ENCODE data around the gene ZBTB40.

Gene ZBTB40

DNA sequence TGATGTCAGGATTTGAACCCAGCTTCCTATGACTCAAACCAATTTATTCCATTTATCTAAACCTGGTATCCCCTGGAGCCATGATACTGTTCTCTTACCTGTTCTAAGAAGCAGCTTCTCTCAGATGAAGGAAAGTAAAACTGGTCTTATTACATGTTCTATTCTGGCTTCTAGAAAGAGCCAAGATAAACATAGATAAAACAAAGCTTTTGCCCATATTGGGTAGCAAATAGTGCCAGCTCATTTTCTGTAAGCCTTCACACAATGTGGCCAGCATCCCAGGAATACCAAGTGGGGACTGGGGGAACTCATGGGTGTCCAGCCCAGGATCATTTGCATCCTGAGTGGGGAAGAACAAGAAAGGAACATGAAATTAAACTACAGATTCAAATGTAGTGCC, 58.2 kb downstream of the ZBTB40 start:
- POLR2A ChIA-PET, result no interaction called here
- CTCF ChIA-PET, result no interaction called here
- Histone ChIP-seq H3K4me3 (ENCODE audit: low read depth, low read length) (no peak overlapping the region), H3K36me3 (ENCODE audit: control insufficient read depth in 2 of 2, insufficient read depth in 1 of 2, low read length in 2 of 2) (peaks cover 0 to 69% of the 10 kb centered on the region in 2 experiments; a peak in 2 of 3 replicates), H3K9me3 (ENCODE audit: control insufficient read depth, insufficient read depth, low read depth, low read length) (no peaks in the 10 kb centered on the region), H3K4me1 (ENCODE audit: control insufficient read depth, insufficient read depth, low read length) (peaks cover 5% of the 10 kb centered on the region; the same call in 1 of the 2 replicates), H3K27ac (ENCODE audit: extremely low read depth, low read depth, low read length) (no peak overlapping the region)
- no peak for TF ChIP-seq SP7 (tag by site-specific recombination; IDR thresholded peaks at IDR 0.05)
- TF ChIP-seq, protein P1, sequence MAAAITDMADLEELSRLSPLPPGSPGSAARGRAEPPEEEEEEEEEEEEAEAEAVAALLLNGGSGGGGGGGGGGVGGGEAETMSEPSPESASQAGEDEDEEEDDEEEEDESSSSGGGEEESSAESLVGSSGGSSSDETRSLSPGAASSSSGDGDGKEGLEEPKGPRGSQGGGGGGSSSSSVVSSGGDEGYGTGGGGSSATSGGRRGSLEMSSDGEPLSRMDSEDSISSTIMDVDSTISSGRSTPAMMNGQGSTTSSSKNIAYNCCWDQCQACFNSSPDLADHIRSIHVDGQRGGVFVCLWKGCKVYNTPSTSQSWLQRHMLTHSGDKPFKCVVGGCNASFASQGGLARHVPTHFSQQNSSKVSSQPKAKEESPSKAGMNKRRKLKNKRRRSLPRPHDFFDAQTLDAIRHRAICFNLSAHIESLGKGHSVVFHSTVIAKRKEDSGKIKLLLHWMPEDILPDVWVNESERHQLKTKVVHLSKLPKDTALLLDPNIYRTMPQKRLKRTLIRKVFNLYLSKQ (tag by site-specific recombination; IDR thresholded peaks at IDR 0.05; ENCODE audit: borderline replicate concordance), result no peak
- TF ChIP-seq, protein P2, sequence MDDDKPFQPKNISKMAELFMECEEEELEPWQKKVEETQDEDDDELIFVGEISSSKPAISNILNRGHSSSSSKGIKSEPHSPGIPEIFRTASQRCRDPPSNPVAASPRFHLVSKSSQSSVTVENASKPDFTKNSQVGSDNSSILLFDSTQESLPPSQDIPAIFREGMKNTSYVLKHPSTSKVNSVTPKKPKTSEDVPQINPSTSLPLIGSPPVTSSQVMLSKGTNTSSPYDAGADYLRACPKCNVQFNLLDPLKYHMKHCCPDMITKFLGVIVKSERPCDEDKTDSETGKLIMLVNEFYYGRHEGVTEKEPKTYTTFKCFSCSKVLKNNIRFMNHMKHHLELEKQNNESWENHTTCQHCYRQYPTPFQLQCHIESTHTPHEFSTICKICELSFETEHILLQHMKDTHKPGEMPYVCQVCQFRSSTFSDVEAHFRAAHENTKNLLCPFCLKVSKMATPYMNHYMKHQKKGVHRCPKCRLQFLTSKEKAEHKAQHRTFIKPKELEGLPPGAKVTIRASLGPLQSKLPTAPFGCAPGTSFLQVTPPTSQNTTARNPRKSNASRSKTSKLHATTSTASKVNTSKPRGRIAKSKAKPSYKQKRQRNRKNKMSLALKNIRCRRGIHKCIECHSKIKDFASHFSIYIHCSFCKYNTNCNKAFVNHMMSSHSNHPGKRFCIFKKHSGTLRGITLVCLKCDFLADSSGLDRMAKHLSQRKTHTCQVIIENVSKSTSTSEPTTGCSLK (tag by site-specific recombination; IDR thresholded peaks at IDR 0.05), result no peak

DNA sequence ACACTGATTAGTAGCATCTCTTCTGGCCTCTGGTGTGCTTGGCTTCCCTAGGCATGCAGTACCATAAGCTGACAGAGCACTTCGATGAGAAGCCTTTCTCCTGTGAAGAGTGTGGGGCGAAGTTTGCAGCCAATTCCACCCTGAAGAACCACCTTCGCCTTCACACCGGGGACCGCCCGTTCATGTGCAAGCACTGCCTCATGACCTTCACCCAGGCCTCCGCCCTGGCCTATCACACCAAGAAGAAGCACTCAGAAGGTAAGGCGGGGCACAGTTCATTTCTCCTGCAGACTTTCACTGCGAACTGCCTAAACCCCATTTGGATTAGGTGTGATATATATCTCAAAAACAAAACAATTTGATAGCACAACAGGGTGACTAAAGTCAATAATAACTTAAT, 61.2 kb downstream of the ZBTB40 start:
- Histone ChIP-seq H3K4me1 (ENCODE audit: control insufficient read depth, insufficient read depth, low read length) (peaks cover 5% of the 10 kb centered on the region; the same call in 1 of the 2 replicates), H3K9me3 (ENCODE audit: control insufficient read depth, insufficient read depth, low read depth, low read length) (no peaks in the 10 kb centered on the region), H3K4me3 (ENCODE audit: low read depth, low read length) (no peak overlapping the region), H3K36me3 (ENCODE audit: control insufficient read depth in 2 of 2, insufficient read depth in 1 of 2, low read length in 2 of 2) (peaks cover 0 to 94% of the 10 kb centered on the region in 2 experiments; a peak in 2 of 3 replicates), H3K27ac (ENCODE audit: extremely low read depth, low read depth, low read length) (no peak overlapping the region)
- no peak for TF ChIP-seq ZNF561 (tag by site-specific recombination; IDR thresholded peaks at IDR 0.05; ENCODE audit: borderline replicate concordance)
- no peak for TF ChIP-seq ZNF76 (tag by site-specific recombination; IDR thresholded peaks at IDR 0.05; ENCODE audit: borderline replicate concordance, low read depth)
- no peak for TF ChIP-seq ZNF654 (tag by site-specific recombination; IDR thresholded peaks at IDR 0.05; ENCODE audit: low read depth)
- no peak for TF ChIP-seq IKZF3 (tag by site-specific recombination; IDR thresholded peaks at IDR 0.05)
- no peak for TF ChIP-seq ZBTB20 (tag by site-specific recombination; IDR thresholded peaks at IDR 0.05)
- TF ChIP-seq BCL11B (tag by site-specific recombination; IDR thresholded peaks at IDR 0.05; ENCODE audit: low read depth), result no peak
- TF ChIP-seq ZNF202 (tag by site-specific recombination; IDR thresholded peaks at IDR 0.05; ENCODE audit: borderline replicate concordance), result no peak
- no peak for TF ChIP-seq SP7 (tag by site-specific recombination; IDR thresholded peaks at IDR 0.05)
- no peak for TF ChIP-seq ZNF830 (tag by site-specific recombination; IDR thresholded peaks at IDR 0.05; ENCODE audit: low read depth)
- ChIA-PET CTCF (interaction anchor here (1.5 kb wide), 1 partner anchor 14 kb away, joined by 4 read pairs; no protein-coding TSS in a partner anchor), POLR2A (no interaction called here)

DNA sequence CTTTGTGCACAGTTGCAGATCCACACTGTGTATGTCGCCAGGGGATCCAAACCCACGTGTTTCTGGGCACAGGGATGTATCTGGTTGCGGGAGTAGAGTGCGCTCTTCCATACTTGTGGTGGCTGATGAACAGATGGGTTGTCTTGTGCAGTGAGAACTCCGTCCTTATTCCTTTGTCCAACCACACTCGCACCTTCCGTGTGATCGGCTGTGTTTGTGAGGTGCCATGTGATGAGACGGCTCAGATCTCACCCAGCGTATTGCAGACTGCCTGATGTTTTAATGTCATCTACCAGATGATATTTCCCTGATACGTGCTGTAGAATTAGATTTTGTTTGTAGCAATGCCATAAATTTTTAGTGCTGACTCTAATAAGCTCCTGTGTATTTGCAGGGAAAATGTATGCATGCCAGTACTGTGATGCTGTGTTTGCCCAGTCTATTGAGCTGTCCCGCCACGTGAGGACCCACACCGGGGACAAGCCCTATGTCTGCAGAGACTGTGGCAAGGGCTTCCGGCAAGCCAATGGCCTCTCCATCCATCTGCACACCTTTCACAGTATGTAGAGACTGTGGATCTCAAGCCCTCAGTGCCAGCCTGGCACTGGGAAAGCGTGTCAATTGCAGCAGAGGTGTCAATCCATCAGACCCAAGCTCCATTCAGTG, 65.4 kb downstream of the ZBTB40 start:
- ChIA-PET CTCF (no interaction called here), POLR2A (interaction anchor here (0.5 kb wide), 1 partner anchor 49 kb away, joined by 7 read pairs; no protein-coding TSS in a partner anchor)
- no peak overlapping the region for H3K4me3 ChIP-seq (ENCODE audit: low read depth, low read length)
- no peak overlapping the region for H3K27ac ChIP-seq (ENCODE audit: extremely low read depth, low read depth, low read length)
- peaks cover 0 to 98% of the 10 kb centered on the region in 2 experiments; a peak in 1 of 3 replicates for H3K36me3 ChIP-seq (ENCODE audit: control insufficient read depth in 2 of 2, insufficient read depth in 1 of 2, low read length in 2 of 2)
- H3K4me1 ChIP-seq (ENCODE audit: control insufficient read depth, insufficient read depth, low read length), result no peaks in the 10 kb centered on the region
- H3K9me3 ChIP-seq (ENCODE audit: control insufficient read depth, insufficient read depth, low read depth, low read length), result no peaks in the 10 kb centered on the region
- no peak for TF ChIP-seq ZNF629 (tag by site-specific recombination; IDR thresholded peaks at IDR 0.05)
- no peak for TF ChIP-seq ZNF785 (tag by site-specific recombination; IDR thresholded peaks at IDR 0.05)

GRCh38 chr1:22517956-22518355, 66.3 kb downstream of the ZBTB40 start:
- no peaks in the 10 kb centered on the region for H3K4me1 ChIP-seq (ENCODE audit: control insufficient read depth, insufficient read depth, low read length)
- CTCF ChIA-PET, result no interaction called here
- H3K27ac ChIP-seq (ENCODE audit: extremely low read depth, low read depth, low read length), result no peak overlapping the region
- 0 out of 2 replicates have a peak, but pooled peaks have one; percentile 11 for TF ChIP-seq FEZF1 (tag by site-specific recombination; IDR thresholded peaks at IDR 0.05)
- TF ChIP-seq ZIC2 (tag by site-specific recombination; IDR thresholded peaks at IDR 0.05), result peak; percentile 14; the same call in 1 of the 2 replicates
- TF ChIP-seq ZFP3 (tag by site-specific recombination; IDR thresholded peaks at IDR 0.05; ENCODE audit: low read depth), result no peak
- H3K4me3 ChIP-seq (ENCODE audit: low read depth, low read length), result no peak overlapping the region
- H3K36me3 ChIP-seq (ENCODE audit: control insufficient read depth in 2 of 2, insufficient read depth in 1 of 2, low read length in 2 of 2), result peaks cover 0 to 93% of the 10 kb centered on the region in 2 experiments; a peak in 1 of 3 replicates
- no peaks in the 10 kb centered on the region for H3K9me3 ChIP-seq (ENCODE audit: control insufficient read depth, insufficient read depth, low read depth, low read length)
- POLR2A ChIA-PET, result no interaction called here
